ENCODE results near the gene TMEM208. TPM values are rescaled to one million over a fixed set of nuclear protein-coding genes. Genes with fewer than 3 reads are reported as not detected.

Gene TMEM208
- total and polyA plus RNA-seq, 2 of the 8 experiments (the other 6 are each of a cell fraction or from before 2014, with no cell fraction given), result 37.7 to 100.0 TPM

DNA sequence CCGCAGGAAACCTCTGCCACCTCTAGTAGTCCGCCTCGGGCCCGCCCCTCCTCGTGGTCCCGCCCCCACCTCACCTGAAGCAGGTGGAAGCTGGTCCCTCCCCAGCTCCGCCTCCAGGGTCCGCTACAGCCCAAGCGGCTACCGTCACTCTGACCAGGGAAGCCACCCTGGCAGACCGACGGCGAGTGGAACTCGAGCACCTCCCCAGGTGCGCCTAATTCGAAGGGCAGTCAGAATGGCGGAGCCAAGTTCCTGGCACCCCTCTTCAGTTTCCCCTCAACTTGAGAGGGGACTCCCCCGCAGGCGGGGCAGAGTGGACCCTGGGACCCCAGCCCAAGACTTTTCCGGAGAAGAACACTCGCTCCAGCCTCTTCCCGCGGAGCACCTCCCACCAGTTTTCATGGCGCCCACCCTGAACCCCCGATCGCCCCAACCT lies 19.8 kb downstream of the TMEM208 start:
- Histone ChIP-seq H2BK5ac (ENCODE audit: low read depth, low read length) (peak overlapping the region; percentile 83; the same call in 1 of the 2 replicates), H2BK120ac (replicated peaks; ENCODE audit: low read depth, low read length) (no peak overlapping the region), H4K91ac (replicated peaks; ENCODE audit: insufficient read length, low read length) (peak overlapping the region; percentile 57), H2BK15ac (ENCODE audit: low read length) (no peak overlapping the region), H2AFZ (ENCODE audit: low read length) (no peak overlapping the region), H3K23me2 (ENCODE audit: low read depth, low read length) (peaks cover 12% of the 10 kb centered on the region; the same call in 1 of the 2 replicates), H3K27ac (ENCODE audit: low read depth, low read length) (peak overlapping the region; percentile 85), H2BK12ac (ENCODE audit: low read depth, low read length) (no peak overlapping the region), H3K4ac (replicated peaks; ENCODE audit: insufficient read length, low read depth, low read length) (no peak overlapping the region), H4K5ac (ENCODE audit: insufficient read length, low read depth, low read length) (no peak overlapping the region), H4K8ac (ENCODE audit: extremely low read depth, insufficient read depth, low read length) (peak overlapping the region; percentile 87), H3K18ac (ENCODE audit: extremely low read depth, low read length) (peak overlapping the region; percentile 83), H2AK5ac (ENCODE audit: low read depth, low read length) (no peak overlapping the region), H3K4me3 (ENCODE audit: extremely low read depth in 1 of 4, insufficient read depth in 2 of 4, low read depth in 3 of 4, low read length in 4 of 4) (peak overlapping the region; percentile 67 to 87 (median 70)), H3K23ac (ENCODE audit: insufficient read length) (no peak overlapping the region), H3K14ac (ENCODE audit: insufficient read length) (no peak overlapping the region), H3K79me1 (ENCODE audit: low read depth, low read length) (peaks cover 11% of the 10 kb centered on the region), H3K4me2 (ENCODE audit: insufficient read depth in 1 of 2, low read depth in 2 of 2, low read length in 2 of 2) (peak overlapping the region; percentile 92 to 95), H3K9ac (replicated peaks in 1 of 4; ENCODE audit: extremely low read depth in 1 of 4, low read depth in 3 of 4, low read length in 3 of 4) (peak overlapping the region in 3 of 4 experiments; percentile 35 to 66 (median 65); a peak in 5 of 7 replicates), H3K27me3 (replicated peaks in 1 of 4; ENCODE audit: control insufficient read depth in 3 of 4, extremely low read depth in 1 of 4, insufficient read depth in 3 of 4, low read length in 3 of 4) (peaks cover 0 to 21% (median 13%) of the 10 kb centered on the region in 4 experiments; a peak in 5 of 7 replicates), H3K4me1 (replicated peaks in 1 of 4; ENCODE audit: control insufficient read depth in 3 of 4, insufficient read depth in 4 of 4, low read length in 3 of 4) (peaks cover 9 to 30% (median 13%) of the 10 kb centered on the region in 4 experiments), H3K79me2 (ENCODE audit: control insufficient read depth in 1 of 2, insufficient read depth in 2 of 2, low read length in 2 of 2) (peaks cover 0 to 21% of the 10 kb centered on the region in 2 experiments; a peak in 2 of 4 replicates), H3K36me3 (ENCODE audit: control insufficient read depth in 2 of 4, insufficient read depth in 4 of 4, low read length in 3 of 4) (no peaks in the 10 kb centered on the region), H3K9me3 (ENCODE audit: insufficient read depth in 2 of 2, low read depth in 1 of 2, low read length in 1 of 2) (no peaks in the 10 kb centered on the region), H2BK20ac (ENCODE audit: low read length) (no peak overlapping the region), H4K20me1 (replicated peaks in 1 of 2; ENCODE audit: control insufficient read depth in 1 of 2, insufficient read depth in 2 of 2, low read length in 2 of 2) (no peaks in the 10 kb centered on the region), H3K56ac (replicated peaks; ENCODE audit: insufficient read length, low read depth, low read length) (peak overlapping the region; percentile 64)
- FAIRE-seq (no peak), DNase-seq (ENCODE audit: low read depth in 1 of 2, low spot score in 2 of 2) (peak; percentile 88 to 92)
- POLR2A ChIA-PET (ENCODE audit: partially characterized antibody), result interaction anchor here (1.0 to 6.8 kb wide), 16 partner anchors 12 to 179 kb away, joined by 3 to 111 read pairs (median 4); partner anchors contain the start of genes ELMO3 and TMEM208
- 0% methylated on average over 9 of the region's 26 CpGs; no CpG with 5 or more reads in 1 of the 2 experiments for WGBS, 2 experiments (ENCODE audit: extremely low coverage in 1 of 2, insufficient coverage in 1 of 2, insufficient read length in 1 of 2, insufficient replicate concordance in 2 of 2, low coverage in 1 of 2, low lambda C conversion rate in 2 of 2, missing lambda C conversion rate in 1 of 2)
- CTCF ChIA-PET (ENCODE audit: partially characterized antibody), result interaction anchor here (0.9 to 2.1 kb wide), 24 partner anchors 8 to 180 kb away, joined by 3 to 12 read pairs (median 5); partner anchors contain the start of genes B3GNT9, ELMO3, KCTD19 and LRRC36
- TF ChIP-seq, protein P1, sequence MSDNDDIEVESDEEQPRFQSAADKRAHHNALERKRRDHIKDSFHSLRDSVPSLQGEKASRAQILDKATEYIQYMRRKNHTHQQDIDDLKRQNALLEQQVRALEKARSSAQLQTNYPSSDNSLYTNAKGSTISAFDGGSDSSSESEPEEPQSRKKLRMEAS (IDR thresholded peaks at IDR 0.05), result peak; percentile 69
- TF ChIP-seq HDAC6 (IDR thresholded peaks at IDR 0.05; ENCODE audit: low read depth, low read length) (no peak), KDM4A (IDR thresholded peaks at IDR 0.05; ENCODE audit: low read depth, low read length, severe bottlenecking) (no peak), CBX5 (IDR thresholded peaks at IDR 0.05; ENCODE audit: low read depth, low read length) (no peak), SAP30 (IDR thresholded peaks at IDR 0.05; ENCODE audit: insufficient read depth, insufficient replicate concordance, low read length) (no peak), POLR2A (IDR thresholded peaks at IDR 0.05; ENCODE audit: control extremely low read depth in 1 of 2, low read depth in 2 of 2, low read length in 2 of 2) (peak; percentile 57 to 90), TAF7 (optimal IDR thresholded peaks at IDR 0.05; ENCODE audit: borderline replicate concordance, low read depth, low read length) (peak; percentile 73)
- TF ChIP-seq, protein P2, sequence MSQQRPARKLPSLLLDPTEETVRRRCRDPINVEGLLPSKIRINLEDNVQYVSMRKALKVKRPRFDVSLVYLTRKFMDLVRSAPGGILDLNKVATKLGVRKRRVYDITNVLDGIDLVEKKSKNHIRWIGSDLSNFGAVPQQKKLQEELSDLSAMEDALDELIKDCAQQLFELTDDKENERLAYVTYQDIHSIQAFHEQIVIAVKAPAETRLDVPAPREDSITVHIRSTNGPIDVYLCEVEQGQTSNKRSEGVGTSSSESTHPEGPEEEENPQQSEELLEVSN (IDR thresholded peaks at IDR 0.05), result peak; percentile 21; the same call in 1 of the 2 replicates
- TF ChIP-seq, protein P3, sequence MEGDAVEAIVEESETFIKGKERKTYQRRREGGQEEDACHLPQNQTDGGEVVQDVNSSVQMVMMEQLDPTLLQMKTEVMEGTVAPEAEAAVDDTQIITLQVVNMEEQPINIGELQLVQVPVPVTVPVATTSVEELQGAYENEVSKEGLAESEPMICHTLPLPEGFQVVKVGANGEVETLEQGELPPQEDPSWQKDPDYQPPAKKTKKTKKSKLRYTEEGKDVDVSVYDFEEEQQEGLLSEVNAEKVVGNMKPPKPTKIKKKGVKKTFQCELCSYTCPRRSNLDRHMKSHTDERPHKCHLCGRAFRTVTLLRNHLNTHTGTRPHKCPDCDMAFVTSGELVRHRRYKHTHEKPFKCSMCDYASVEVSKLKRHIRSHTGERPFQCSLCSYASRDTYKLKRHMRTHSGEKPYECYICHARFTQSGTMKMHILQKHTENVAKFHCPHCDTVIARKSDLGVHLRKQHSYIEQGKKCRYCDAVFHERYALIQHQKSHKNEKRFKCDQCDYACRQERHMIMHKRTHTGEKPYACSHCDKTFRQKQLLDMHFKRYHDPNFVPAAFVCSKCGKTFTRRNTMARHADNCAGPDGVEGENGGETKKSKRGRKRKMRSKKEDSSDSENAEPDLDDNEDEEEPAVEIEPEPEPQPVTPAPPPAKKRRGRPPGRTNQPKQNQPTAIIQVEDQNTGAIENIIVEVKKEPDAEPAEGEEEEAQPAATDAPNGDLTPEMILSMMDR (IDR thresholded peaks at IDR 0.05; ENCODE audit: control extremely low read depth in 1 of 3, insufficient read depth in 1 of 3, low read depth in 1 of 3, low read length in 3 of 3), result peak; percentile 30 to 49 (median 43)
